ENCODE data around the gene PER3.

PER3 gene

GRCh38 chr1:7783826-7784491 lies at the start of gene PER3:
Gene PER3, plus strand, starts transcription at chr1:7784291. Its CDS starts 587 bp downstream, at chr1:7784878.
- in situ Hi-C loops (cut with HindIII; ENCODE audit: low sequenced_read_pairs), result no loop called here

- in situ Hi-C loops (cut with HindIII; ENCODE audit: low sequenced_read_pairs), result no loop called here
Observed at GRCh38 chr1:7738044-7738443, 46.0 kb upstream of the PER3 start.

- in situ Hi-C loops (cut with HindIII; ENCODE audit: low sequenced_read_pairs), result no loop called here
Observed at GRCh38 chr1:7743346-7743745, 40.7 kb upstream of the PER3 start.

GRCh38 chr1:7744882-7745281 lies 39.2 kb upstream of the PER3 start:
- in situ Hi-C loops (cut with HindIII; ENCODE audit: low sequenced_read_pairs), result no loop called here

- in situ Hi-C loops (cut with HindIII; ENCODE audit: low sequenced_read_pairs), result no loop called here
Observed at GRCh38 chr1:7745783-7746182, 38.3 kb upstream of the PER3 start.

- in situ Hi-C loops (cut with HindIII; ENCODE audit: low sequenced_read_pairs), result no loop called here
Observed at GRCh38 chr1:7747605-7748004, 36.5 kb upstream of the PER3 start.

- in situ Hi-C loops (cut with HindIII; ENCODE audit: low sequenced_read_pairs), result no loop called here
Observed at GRCh38 chr1:7749126-7749525, 35.0 kb upstream of the PER3 start.

- in situ Hi-C loops (cut with HindIII; ENCODE audit: low sequenced_read_pairs), result no loop called here
Observed at GRCh38 chr1:7751174-7751573, 32.9 kb upstream of the PER3 start.

GRCh38 chr1:7752512-7753417 lies 31.3 kb upstream of the PER3 start:
- in situ Hi-C loops (cut with HindIII; ENCODE audit: low sequenced_read_pairs), result no loop called here

GRCh38 chr1:7753641-7754040 lies 30.4 kb upstream of the PER3 start:
- in situ Hi-C loops (cut with HindIII; ENCODE audit: low sequenced_read_pairs), result no loop called here

GRCh38 chr1:7754234-7754633 lies 29.9 kb upstream of the PER3 start:
- in situ Hi-C loops (cut with HindIII; ENCODE audit: low sequenced_read_pairs), result no loop called here

- in situ Hi-C loops (cut with HindIII; ENCODE audit: low sequenced_read_pairs), result no loop called here
Observed at GRCh38 chr1:7755448-7755847, 28.6 kb upstream of the PER3 start.

GRCh38 chr1:7760245-7760644 lies 23.8 kb upstream of the PER3 start:
- in situ Hi-C loops (cut with HindIII; ENCODE audit: low sequenced_read_pairs), result no loop called here

- in situ Hi-C loops (cut with HindIII; ENCODE audit: low sequenced_read_pairs), result no loop called here
Observed at GRCh38 chr1:7761103-7761502, 23.0 kb upstream of the PER3 start.

GRCh38 chr1:7767176-7767575 lies 16.9 kb upstream of the PER3 start:
- in situ Hi-C loops (cut with HindIII; ENCODE audit: low sequenced_read_pairs), result no loop called here

- in situ Hi-C loops (cut with HindIII; ENCODE audit: low sequenced_read_pairs), result no loop called here
Observed at GRCh38 chr1:7768583-7768982, 15.5 kb upstream of the PER3 start.

- in situ Hi-C loops (cut with HindIII; ENCODE audit: low sequenced_read_pairs), result no loop called here
Observed at GRCh38 chr1:7769673-7770412, 14.2 kb upstream of the PER3 start.

- in situ Hi-C loops (cut with HindIII; ENCODE audit: low sequenced_read_pairs), result no loop called here
Observed at GRCh38 chr1:7770669-7770996, 13.5 kb upstream of the PER3 start.

GRCh38 chr1:7770997-7771822 lies 12.9 kb upstream of the PER3 start, which contains the start of gene VAMP3:
Gene VAMP3, plus strand, starts transcription at chr1:7771296. Its CDS starts 88 bp downstream, at chr1:7771384.
- in situ Hi-C loops (cut with HindIII; ENCODE audit: low sequenced_read_pairs), result no loop called here

- in situ Hi-C loops (cut with HindIII; ENCODE audit: low sequenced_read_pairs), result no loop called here
Observed at GRCh38 chr1:7771823-7772299, 12.2 kb upstream of the PER3 start.

- in situ Hi-C loops (cut with HindIII; ENCODE audit: low sequenced_read_pairs), result no loop called here
Observed at GRCh38 chr1:7777591-7777990, 6.5 kb upstream of the PER3 start.
